ENCODE results near the gene ALDOC.

Gene ALDOC

DNA sequence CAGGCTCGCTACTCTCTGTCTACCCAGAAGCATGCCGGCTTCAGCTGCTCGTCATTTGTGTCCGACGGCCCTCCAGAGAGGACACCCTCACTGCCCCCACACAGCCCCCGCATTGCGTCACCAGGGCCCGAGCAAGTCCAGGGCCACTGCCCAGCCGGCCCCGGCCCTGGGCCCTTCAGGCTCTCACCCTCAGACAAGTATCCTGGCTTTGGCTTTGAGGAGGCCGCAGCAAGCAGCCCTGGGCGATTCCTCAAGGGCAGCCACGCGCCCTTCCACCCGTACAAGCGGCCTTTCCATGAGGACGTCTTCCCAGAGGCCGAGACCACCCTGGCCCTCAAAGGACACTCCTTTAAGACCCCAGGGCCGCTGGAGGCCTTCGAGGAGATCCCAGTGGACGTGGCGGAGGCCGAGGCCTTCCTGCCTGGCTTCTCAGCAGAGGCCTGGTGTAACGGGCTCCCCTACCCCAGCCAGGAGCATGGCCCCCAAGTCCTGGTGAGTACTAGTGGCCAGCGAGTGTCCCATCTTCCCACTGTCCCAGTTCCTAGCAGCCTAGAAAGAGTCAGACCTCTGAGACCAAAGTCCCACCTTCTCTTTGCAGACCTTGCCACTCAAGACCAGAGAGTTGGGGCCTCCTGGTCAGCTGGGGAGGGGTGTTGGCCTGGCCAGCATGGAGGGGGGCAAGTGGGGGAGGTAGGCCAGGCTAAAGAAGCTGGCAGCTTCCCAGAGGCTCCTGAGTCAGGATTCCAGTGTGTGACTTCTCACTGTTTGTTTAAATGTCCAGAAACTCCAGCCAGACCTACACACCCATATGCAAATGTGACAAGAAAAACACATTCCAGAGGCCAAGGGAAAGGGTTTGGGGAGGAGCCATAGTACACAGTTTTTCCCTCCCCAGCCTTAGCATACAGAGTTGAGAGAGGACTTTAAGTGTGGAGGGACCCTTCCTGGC lies 51.9 kb downstream of the ALDOC start:
- Histone ChIP-seq H3F3A (ENCODE audit: low read depth) (no peaks in the 10 kb centered on the region), H3K79me2 (ENCODE audit: insufficient read depth, low read length) (no peaks in the 10 kb centered on the region), H3K4me2 (ENCODE audit: low read depth, low read length, poor library complexity, severe bottlenecking) (no peak overlapping the region), H3K9me3 (ENCODE audit: insufficient read depth, low read depth, low read length) (no peaks in the 10 kb centered on the region), H3K4me3 (ENCODE audit: low read length, poor library complexity, severe bottlenecking) (no peak overlapping the region), H3K9me2 (replicated peaks; ENCODE audit: low read depth, low read length) (no peaks in the 10 kb centered on the region), H3K9ac (ENCODE audit: low read depth, low read length, poor library complexity, severe bottlenecking) (no peak overlapping the region), H3K4me1 (ENCODE audit: insufficient read depth, low read length, poor library complexity, severe bottlenecking) (peaks cover 10% of the 10 kb centered on the region), H2AFZ (ENCODE audit: low read length) (no peak overlapping the region), H4K20me1 (ENCODE audit: insufficient read depth, low read length, poor library complexity, severe bottlenecking) (no peaks in the 10 kb centered on the region), H3K27me3 (ENCODE audit: insufficient read depth, low read length, poor library complexity, severe bottlenecking) (no peaks in the 10 kb centered on the region), H3K36me3 (ENCODE audit: insufficient read depth, low read length) (no peaks in the 10 kb centered on the region)
- TF ChIP-seq EZH2phosphoT487 (IDR thresholded peaks at IDR 0.05; ENCODE audit: borderline replicate concordance) = no peak
- TF ChIP-seq, protein P1, sequence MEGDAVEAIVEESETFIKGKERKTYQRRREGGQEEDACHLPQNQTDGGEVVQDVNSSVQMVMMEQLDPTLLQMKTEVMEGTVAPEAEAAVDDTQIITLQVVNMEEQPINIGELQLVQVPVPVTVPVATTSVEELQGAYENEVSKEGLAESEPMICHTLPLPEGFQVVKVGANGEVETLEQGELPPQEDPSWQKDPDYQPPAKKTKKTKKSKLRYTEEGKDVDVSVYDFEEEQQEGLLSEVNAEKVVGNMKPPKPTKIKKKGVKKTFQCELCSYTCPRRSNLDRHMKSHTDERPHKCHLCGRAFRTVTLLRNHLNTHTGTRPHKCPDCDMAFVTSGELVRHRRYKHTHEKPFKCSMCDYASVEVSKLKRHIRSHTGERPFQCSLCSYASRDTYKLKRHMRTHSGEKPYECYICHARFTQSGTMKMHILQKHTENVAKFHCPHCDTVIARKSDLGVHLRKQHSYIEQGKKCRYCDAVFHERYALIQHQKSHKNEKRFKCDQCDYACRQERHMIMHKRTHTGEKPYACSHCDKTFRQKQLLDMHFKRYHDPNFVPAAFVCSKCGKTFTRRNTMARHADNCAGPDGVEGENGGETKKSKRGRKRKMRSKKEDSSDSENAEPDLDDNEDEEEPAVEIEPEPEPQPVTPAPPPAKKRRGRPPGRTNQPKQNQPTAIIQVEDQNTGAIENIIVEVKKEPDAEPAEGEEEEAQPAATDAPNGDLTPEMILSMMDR (conservative IDR thresholded peaks at IDR 0.05; ENCODE audit: low read length) = no peak

DNA sequence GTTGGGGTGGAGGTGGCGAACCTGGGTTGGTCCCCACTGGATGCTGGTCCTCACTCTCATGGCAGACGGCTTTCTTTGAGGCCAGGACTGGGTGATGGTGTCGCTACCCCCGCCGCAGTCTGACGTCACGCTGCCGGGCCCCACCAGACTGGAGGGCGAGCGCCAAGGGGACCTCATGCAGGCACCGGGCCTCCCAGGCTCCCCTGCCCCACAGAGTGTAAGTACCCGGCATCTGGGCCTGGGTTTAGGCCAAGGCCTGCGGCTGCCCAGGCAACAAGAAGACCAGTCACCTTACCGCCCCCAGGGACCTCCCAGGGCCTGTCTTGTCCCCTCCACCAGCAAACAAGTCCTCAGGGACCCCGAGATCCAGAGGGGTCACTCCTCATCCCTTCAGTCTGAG lies 52.8 kb downstream of the ALDOC start:
- no peak for TF ChIP-seq EZH2phosphoT487 (IDR thresholded peaks at IDR 0.05; ENCODE audit: borderline replicate concordance)
- TF ChIP-seq, protein P1 (conservative IDR thresholded peaks at IDR 0.05; ENCODE audit: low read length) = no peak
- H3K9ac ChIP-seq (ENCODE audit: low read depth, low read length, poor library complexity, severe bottlenecking) = no peak overlapping the region
- peaks cover 17% of the 10 kb centered on the region for H3K4me1 ChIP-seq (ENCODE audit: insufficient read depth, low read length, poor library complexity, severe bottlenecking)

DNA sequence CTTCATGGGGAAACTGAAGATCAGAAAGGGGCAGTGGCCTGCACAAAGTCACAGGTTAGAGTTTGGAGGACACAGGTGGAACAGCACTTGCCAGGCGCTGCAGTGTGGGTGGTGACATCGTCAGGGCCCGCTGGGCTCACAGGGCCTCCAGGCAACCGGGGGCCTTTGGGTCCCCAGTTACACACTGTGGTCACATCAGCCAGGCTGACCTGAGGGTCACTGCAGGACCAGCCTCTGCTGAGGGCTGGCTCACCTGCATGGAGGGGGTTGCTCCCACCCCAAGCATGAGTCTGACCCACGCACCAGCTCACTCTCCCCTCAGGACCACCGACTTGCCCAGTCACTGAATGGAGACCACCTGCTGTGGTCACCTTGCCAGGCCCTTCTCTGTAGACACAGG lies 53.5 kb downstream of the ALDOC start:
- Histone ChIP-seq H3K9ac (ENCODE audit: low read depth, low read length, poor library complexity, severe bottlenecking) (no peak overlapping the region), H4K20me1 (ENCODE audit: insufficient read depth, low read length, poor library complexity, severe bottlenecking) (no peaks in the 10 kb centered on the region), H2AFZ (ENCODE audit: low read length) (no peak overlapping the region), H3K27me3 (ENCODE audit: insufficient read depth, low read length, poor library complexity, severe bottlenecking) (no peaks in the 10 kb centered on the region), H3K4me3 (ENCODE audit: low read length, poor library complexity, severe bottlenecking) (no peak overlapping the region), H3K79me2 (ENCODE audit: insufficient read depth, low read length) (no peaks in the 10 kb centered on the region), H3K9me3 (ENCODE audit: insufficient read depth, low read depth, low read length) (no peaks in the 10 kb centered on the region), H3K9me2 (replicated peaks; ENCODE audit: low read depth, low read length) (no peaks in the 10 kb centered on the region), H3F3A (ENCODE audit: low read depth) (no peaks in the 10 kb centered on the region), H3K4me1 (ENCODE audit: insufficient read depth, low read length, poor library complexity, severe bottlenecking) (peaks cover 24% of the 10 kb centered on the region), H3K36me3 (ENCODE audit: insufficient read depth, low read length) (no peaks in the 10 kb centered on the region), H3K4me2 (ENCODE audit: low read depth, low read length, poor library complexity, severe bottlenecking) (no peak overlapping the region)
- TF ChIP-seq EZH2phosphoT487 (IDR thresholded peaks at IDR 0.05; ENCODE audit: borderline replicate concordance) = no peak
- TF ChIP-seq, protein P1 (conservative IDR thresholded peaks at IDR 0.05; ENCODE audit: low read length) = no peak

More for the DNA sequence above, 52.8 kb downstream of the ALDOC start:
- Histone ChIP-seq H3K4me2 (ENCODE audit: low read depth, low read length, poor library complexity, severe bottlenecking) (no peak overlapping the region), H3K9me3 (ENCODE audit: insufficient read depth, low read depth, low read length) (no peaks in the 10 kb centered on the region), H3K4me3 (ENCODE audit: low read length, poor library complexity, severe bottlenecking) (no peak overlapping the region), H3K27me3 (ENCODE audit: insufficient read depth, low read length, poor library complexity, severe bottlenecking) (no peaks in the 10 kb centered on the region), H3F3A (ENCODE audit: low read depth) (no peaks in the 10 kb centered on the region), H2AFZ (ENCODE audit: low read length) (no peak overlapping the region), H3K79me2 (ENCODE audit: insufficient read depth, low read length) (no peaks in the 10 kb centered on the region), H3K9me2 (replicated peaks; ENCODE audit: low read depth, low read length) (no peaks in the 10 kb centered on the region), H4K20me1 (ENCODE audit: insufficient read depth, low read length, poor library complexity, severe bottlenecking) (no peaks in the 10 kb centered on the region), H3K36me3 (ENCODE audit: insufficient read depth, low read length) (no peaks in the 10 kb centered on the region)

Data from Loucy (cell line).